SU-DHL-6 (cell line): ENCODE data around the gene ESR1.

Experiments used
- H2AFZ ChIP-seq: fragments of 200-600 bp; sonication (generic); 2 replicates; pipeline ENCODE4 v1.6.1; 2014; ENCODE audit warnings: low read depth, mild to moderate bottlenecking, moderate library complexity, mixed read lengths, antibody characterized with exemption, low read length; ENCODE audit not compliant: severe bottlenecking
- H3F3A ChIP-seq: fragments of 200-600 bp; shearing (Covaris generic); 2 replicates; pipeline ENCODE4 v1.6.0; 2016; ENCODE audit warnings: antibody characterized with exemption, mild to moderate bottlenecking; ENCODE audit not compliant: insufficient read depth
- H3K27ac ChIP-seq: fragments of 200-600 bp; sonication (generic); 2 replicates; pipeline ENCODE4 v1.5.1; 2016; ENCODE audit warnings: low read depth, mild to moderate bottlenecking, low read length, moderate library complexity, mixed read lengths
- H3K27me3 ChIP-seq: fragments of 200-600 bp; sonication (generic), shearing (Covaris generic); 2 replicates; pipeline ENCODE4 v1.6.0; 2014; ENCODE audit warnings: mild to moderate bottlenecking, low read length
- H3K36me3 ChIP-seq: fragments of 200-600 bp; sonication (generic); 2 replicates; pipeline ENCODE4 v1.6.1; 2014; ENCODE audit warnings: mild to moderate bottlenecking, low read length, mixed read lengths
- H3K4me2 ChIP-seq: fragments of 300-600, 200-600 bp; shearing (Covaris generic), sonication (generic); 2 replicates; pipeline ENCODE4 v1.6.0; 2014; ENCODE audit warnings: low read length, low read depth, mild to moderate bottlenecking; ENCODE audit not compliant: poor library complexity, severe bottlenecking
- H3K4me3 ChIP-seq: fragments of 200-600 bp; sonication (generic); 2 replicates; pipeline ENCODE4 v1.5.1; 2014; ENCODE audit warnings: antibody characterized with exemption, low read length, mild to moderate bottlenecking, mixed read lengths; ENCODE audit not compliant: insufficient read depth, poor library complexity, severe bottlenecking
- H3K79me2 ChIP-seq: fragments of 200-600 bp; sonication (generic); 2 replicates; pipeline ENCODE4 v1.6.1; 2014; ENCODE audit warnings: mild to moderate bottlenecking, low read length, moderate library complexity; ENCODE audit not compliant: insufficient read depth
- H3K9ac ChIP-seq: fragments of 200-600 bp; sonication (generic); 2 replicates; pipeline ENCODE4 v1.7.0; 2014; ENCODE audit warnings: mild to moderate bottlenecking, low read length
- H3K9me2 ChIP-seq: fragments of 200-600 bp; sonication (generic); replicated peaks from 2 replicates; pipeline ENCODE4 v1.6.1; 2014; ENCODE audit warnings: low read length; ENCODE audit not compliant: insufficient read depth
- H3K9me3 ChIP-seq: fragments of 200-600 bp; sonication (generic); 2 replicates; pipeline ENCODE4 v1.6.1; 2014; ENCODE audit warnings: low read length, mixed read lengths; ENCODE audit not compliant: insufficient read depth
- H4K20me1 ChIP-seq: fragments of 200-600 bp; sonication (generic); 2 replicates; pipeline ENCODE4 v1.6.1; 2014; ENCODE audit warnings: low read depth, mild to moderate bottlenecking, antibody characterized with exemption, low read length, moderate library complexity, mixed read lengths
- CTCF ChIP-seq: fragments of 200-600 bp; sonication (generic); IDR thresholded peaks from one replicate; pipeline ENCODE4 v1.5.1; 2017; ENCODE audit warnings: antibody characterized with exemption, mild to moderate bottlenecking, low read length, moderate library complexity; ENCODE audit not compliant: insufficient read depth, poor library complexity, severe bottlenecking
- EZH2phosphoT487 ChIP-seq: fragments of 200-600 bp; sonication (generic), shearing (Covaris generic); conservative IDR thresholded peaks from 2 replicates; pipeline ENCODE4 v1.6.1; 2018; ENCODE audit warnings: mild to moderate bottlenecking, antibody characterized with exemption, low read length, moderate library complexity, mixed read lengths

Gene ESR1

GRCh38 chr6:152154559-152155356 is 347.3 kb downstream of the ESR1 start:
- Histone ChIP-seq H3K36me3 (peaks cover 63% of the 10 kb centered on the region), H2AFZ (no peak overlapping the region), H4K20me1 (no peaks in the 10 kb centered on the region)

GRCh38 chr6:152155792-152156191 is 348.3 kb downstream of the ESR1 start:
- Histone ChIP-seq H3K9ac (no peak overlapping the region), H3F3A (peaks cover 5% of the 10 kb centered on the region; the same call in 1 of the 2 replicates), H3K4me3 (no peak overlapping the region)

More at GRCh38 chr6:152154559-152155356, 347.3 kb downstream of the ESR1 start:
- Histone ChIP-seq H3F3A (no peaks in the 10 kb centered on the region; the same call in 1 of the 2 replicates), H3K27me3 (no peaks in the 10 kb centered on the region), H3K9ac (no peak overlapping the region), H3K4me3 (no peak overlapping the region), H3K79me2 (no peaks in the 10 kb centered on the region), H3K9me3 (no peaks in the 10 kb centered on the region), H3K9me2 (no peaks in the 10 kb centered on the region), H3K4me2 (no peak overlapping the region), H3K27ac (no peak overlapping the region)
- TF ChIP-seq EZH2phosphoT487, result no peak
- TF ChIP-seq CTCF, result no peak

GRCh38 chr6:152160346-152160745 is 352.9 kb downstream of the ESR1 start:
- Histone ChIP-seq H3K79me2 (no peaks in the 10 kb centered on the region), H3K9ac (no peak overlapping the region), H3K9me2 (no peaks in the 10 kb centered on the region), H3K27ac (no peak overlapping the region), H3K36me3 (peaks cover 25% of the 10 kb centered on the region; the same call in 1 of the 2 replicates), H3F3A (0 out of 2 replicates have a peak, but pooled peaks cover 5% of the 10 kb centered on the region), H3K9me3 (no peaks in the 10 kb centered on the region), H2AFZ (no peak overlapping the region), H3K4me2 (no peak overlapping the region), H3K4me3 (no peak overlapping the region), H4K20me1 (no peaks in the 10 kb centered on the region), H3K27me3 (no peaks in the 10 kb centered on the region)
- TF ChIP-seq CTCF (no peak), EZH2phosphoT487 (no peak)

More at GRCh38 chr6:152155792-152156191, 348.3 kb downstream of the ESR1 start:
- H2AFZ ChIP-seq, result no peak overlapping the region
- no peak overlapping the region for H3K27ac ChIP-seq
- no peaks in the 10 kb centered on the region for H3K9me3 ChIP-seq
- no peak for TF ChIP-seq EZH2phosphoT487
- H3K36me3 ChIP-seq, result peaks cover 58% of the 10 kb centered on the region
- H3K27me3 ChIP-seq, result no peaks in the 10 kb centered on the region
- no peaks in the 10 kb centered on the region for H4K20me1 ChIP-seq
- H3K9me2 ChIP-seq, result no peaks in the 10 kb centered on the region
- H3K4me2 ChIP-seq, result no peak overlapping the region
- no peaks in the 10 kb centered on the region for H3K79me2 ChIP-seq

GRCh38 chr6:152161501-152161900 is 354.0 kb downstream of the ESR1 start:
- Histone ChIP-seq H3K9me2 (no peaks in the 10 kb centered on the region), H3F3A (0 out of 2 replicates have a peak, but pooled peaks cover 5% of the 10 kb centered on the region), H3K4me2 (no peak overlapping the region), H3K27ac (no peak overlapping the region), H3K9me3 (no peaks in the 10 kb centered on the region), H3K4me3 (no peak overlapping the region), H3K27me3 (no peaks in the 10 kb centered on the region), H3K9ac (no peak overlapping the region), H2AFZ (no peak overlapping the region), H3K36me3 (peaks cover 14% of the 10 kb centered on the region; the same call in 1 of the 2 replicates), H4K20me1 (no peaks in the 10 kb centered on the region), H3K79me2 (no peaks in the 10 kb centered on the region)
- TF ChIP-seq CTCF, result no peak
